Psoas muscle (tissue), 8 donors: ENCODE measurements around the gene MAPKAP1. TPM values are rescaled to one million over a fixed set of nuclear protein-coding genes. Genes with fewer than 3 reads are reported as not detected.

Experiments
- ATAC-seq, 4 donors: fragments of 200-7000 bp; cut with Tn5 transposase; one replicate each; pipeline ENCODE4 v1.9.1; 2020; ENCODE audit warnings: moderate library complexity in 3 of 4, mild to moderate bottlenecking in 2 of 4
- DNase-seq, 2 donors: peaks; one replicate each; pipeline ENCODE4 v3.0.0-alpha.2; 2020
- H3K27ac ChIP-seq: fragments of 200-600 bp; one replicate; pipeline ENCODE4 v1.8.0; 2022
- H3K27me3 ChIP-seq, 3 donors: fragments of 200-600 bp in 1 of 3; one replicate each; pipeline versions ENCODE4 v1.6.1 to v1.8.0; 2013 to 2022; ENCODE audit warnings: low read length in 2 of 3, mild to moderate bottlenecking in 2 of 3, moderate library complexity in 1 of 3; ENCODE audit not compliant: insufficient read depth in 3 of 3
- H3K36me3 ChIP-seq, 2 donors: fragments of 200-600 bp in 1 of 2; one replicate each; pipeline versions ENCODE4 v1.6.1 to v1.8.0; 2013 to 2022; ENCODE audit warnings: low read depth in 1 of 2, mild to moderate bottlenecking in 1 of 2, moderate library complexity in 1 of 2; ENCODE audit not compliant: insufficient read depth in 1 of 2
- H3K4me1 ChIP-seq: fragments of 200-600 bp; one replicate; pipeline ENCODE4 v1.8.0; 2022
- H3K4me3 ChIP-seq: fragments of 200-600 bp; one replicate; pipeline ENCODE4 v1.8.0; 2022; ENCODE audit warnings: mild to moderate bottlenecking
- H3K9me3 ChIP-seq: fragments of 200-600 bp; one replicate; pipeline ENCODE4 v1.8.0; 2022
- CTCF ChIP-seq: fragments of 200-600 bp; IDR thresholded peaks from one replicate; pipeline ENCODE4 v1.8.0; 2022; ENCODE audit warnings: antibody characterized with exemption
- WGBS, 3 donors: extraction: QIAGEN DNeasy Blood & Tissue Kit; methylation state at CpG; one replicate each; pipeline versions ENCODE4 v1.1.6 to v1.1.7; 2013; 5-methylcytosine and 5-hydroxymethylcytosine counted together
- intact Hi-C, 2 donors: fragments of 100-400 bp; cut with DNase I; formaldehyde crosslinking; loops; one replicate each; pipeline versions ENCODE4 v1.11.0 to v1.14.2; 2022
- polyA plus RNA-seq, 3 donors: library from polyadenylated mRNA; stranded (reverse); fragments of 200-250 nt; gene quantifications; one replicate each; pipeline ENCODE4 v1.2.3, GENCODE V29; 2013
- total RNA-seq, 4 donors: library from RNA; stranded (reverse); fragmentation: NEBNext Ultra II Directional in 2 of 4; extraction: Animal tissue kit (Norgen Biotek cat#: 25700) in 2 of 4; gene quantifications; one replicate each; pipeline versions ENCODE4 v1.2.1 to v1.2.4, GENCODE V29; 2021 to 2023
- donor health status: healthy with polysubstance abuse.
- donor health status: DM: no; HTN: no; CAD: no; lungs with moderate emphysema.
- donor health status: Bipolar disorder and iron deficiency.
- donor health status: healthy.
- donor health status: DM: yes; HTN: yes; CAD: no.
- donor health status: DM: no; HTN: no; CAD: no.
- donor health status: DM: no; HTN: no; CAD: no.
- donor health status: DM: yes; HTN: yes; CAD: no.

The MAPKAP1 gene
- total and polyA plus RNA-seq, 7 donors = 64.2 to 124 (median 90.4) TPM

DNA sequence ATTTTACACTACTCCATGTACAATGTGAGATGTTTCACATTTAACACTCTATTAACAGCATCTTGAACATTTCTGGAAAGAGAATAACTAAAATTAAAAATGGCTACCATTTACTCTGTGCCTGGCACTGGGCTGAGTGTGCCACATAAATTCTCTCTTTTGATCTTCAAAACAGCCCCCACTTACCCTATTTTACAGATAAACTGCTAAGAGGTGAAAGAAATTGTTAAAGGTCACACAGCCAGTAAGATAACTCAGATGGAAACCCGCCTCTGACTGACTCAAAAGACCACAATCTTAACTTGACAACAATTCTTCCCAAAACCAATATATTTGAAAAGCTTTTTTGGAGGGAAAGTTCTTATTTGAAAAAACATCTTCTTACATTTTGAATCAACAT lies 97.3 kb downstream of the MAPKAP1 start:
- no peaks in the 10 kb centered on the region for H3K27me3 ChIP-seq
- WGBS, 3 donors = 90 to 100% (median 97%) methylated on average over 1 of the region's 1 CpG
- DNase-seq = no peak
- no peak overlapping the region for H3K27ac ChIP-seq
- no peak for ATAC-seq
- no peaks in the 10 kb centered on the region for H3K9me3 ChIP-seq
- no peak for TF ChIP-seq CTCF
- intact Hi-C loops = no loop called here
- H3K4me3 ChIP-seq = no peak overlapping the region
- no peaks in the 10 kb centered on the region for H3K36me3 ChIP-seq
- H3K4me1 ChIP-seq = peaks cover 4% of the 10 kb centered on the region

GRCh38 chr9:125608489-125609224 lies 98.4 kb downstream of the MAPKAP1 start:
- H3K27me3 ChIP-seq = no peaks in the 10 kb centered on the region
- no peak overlapping the region for H3K4me3 ChIP-seq
- no peaks in the 10 kb centered on the region for H3K36me3 ChIP-seq
- intact Hi-C loops = no loop called here
- WGBS, 3 donors = 64 to 66% (median 64%) methylated on average over 10 of the region's 10 CpGs
- ATAC-seq (no peak), DNase-seq (no peak)
- TF ChIP-seq CTCF = no peak
- H3K9me3 ChIP-seq = no peaks in the 10 kb centered on the region
- H3K27ac ChIP-seq = no peak overlapping the region
- peaks cover 4% of the 10 kb centered on the region for H3K4me1 ChIP-seq

DNA sequence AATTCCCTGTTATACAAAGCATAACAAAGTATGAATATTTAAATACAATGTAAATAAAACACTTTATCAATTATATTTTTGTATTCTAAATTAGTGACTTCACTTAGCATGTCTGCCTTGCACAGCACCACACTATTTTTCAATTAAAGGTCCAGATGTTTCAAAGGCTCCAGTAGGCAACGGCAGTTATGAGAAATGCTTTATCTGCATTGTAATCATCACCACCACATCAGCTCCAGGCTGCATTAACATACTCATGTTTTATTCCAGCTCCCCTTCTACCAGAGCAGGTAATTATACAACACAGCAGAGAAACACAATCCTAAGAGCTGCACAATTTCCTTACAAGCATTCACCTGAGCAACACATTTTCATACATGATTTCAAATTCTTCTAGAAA lies 102.8 kb downstream of the MAPKAP1 start:
- H3K4me1 ChIP-seq = peaks cover 4% of the 10 kb centered on the region
- TF ChIP-seq CTCF = no peak
- 56 to 70% (median 59%) methylated on average over 1 of the region's 1 CpG for WGBS, 3 donors
- H3K36me3 ChIP-seq = no peaks in the 10 kb centered on the region
- no peak overlapping the region for H3K27ac ChIP-seq
- intact Hi-C loops = no loop called here
- ATAC-seq (no peak), DNase-seq (no peak)
- H3K4me3 ChIP-seq = no peak overlapping the region
- H3K27me3 ChIP-seq = no peaks in the 10 kb centered on the region
- no peaks in the 10 kb centered on the region for H3K9me3 ChIP-seq

- 90 to 96% (median 91%) methylated on average over 4 of the region's 4 CpGs for WGBS, 3 donors
- no peak for TF ChIP-seq CTCF
- intact Hi-C loops = no loop called here
Observed at GRCh38 chr9:125603478-125604021, 103.5 kb downstream of the MAPKAP1 start.

More at GRCh38 chr9:125603478-125604021, 103.5 kb downstream of the MAPKAP1 start:
- no peak overlapping the region for H3K27ac ChIP-seq
- H3K9me3 ChIP-seq = no peaks in the 10 kb centered on the region
- no peaks in the 10 kb centered on the region for H3K36me3 ChIP-seq
- no peak for ATAC-seq
- no peak overlapping the region for H3K4me3 ChIP-seq
- H3K4me1 ChIP-seq = peaks cover 4% of the 10 kb centered on the region
- no peaks in the 10 kb centered on the region for H3K27me3 ChIP-seq
- no peak for DNase-seq
